OCI-M1 (cell line): ENCODE results near the gene COX20.
A peak's percentile ranks its signal among the peaks of the same experiment; 100 is the strongest.

Experiments used
- DNase-seq: peaks from one replicate; lab custom pipeline; 2025; lab: John Stamatoyannopoulos, UW

The COX20 gene

GRCh38 chr1:244851546-244852231 is 16.2 kb downstream of the COX20 start:
- no peak for DNase-seq

DNA sequence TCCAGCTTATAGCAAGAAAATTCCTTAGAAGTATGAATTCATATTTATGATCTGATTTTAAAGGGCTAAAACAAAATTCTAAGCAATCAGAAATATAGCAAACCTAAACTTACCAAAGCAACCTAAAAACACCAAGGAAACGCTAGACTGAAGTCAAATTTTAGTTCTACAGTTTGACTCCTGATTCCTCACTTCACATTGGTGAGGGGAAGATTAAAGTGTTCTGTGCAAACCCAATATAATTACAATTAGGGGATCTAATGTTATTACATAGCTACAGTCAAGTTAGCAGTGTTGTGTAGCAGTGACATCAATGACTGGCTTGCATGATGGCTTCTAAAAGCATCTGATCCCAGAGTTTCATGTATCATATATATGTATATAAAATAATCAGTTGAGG is 17.2 kb downstream of the COX20 start:
- DNase-seq, result no peak

DNA sequence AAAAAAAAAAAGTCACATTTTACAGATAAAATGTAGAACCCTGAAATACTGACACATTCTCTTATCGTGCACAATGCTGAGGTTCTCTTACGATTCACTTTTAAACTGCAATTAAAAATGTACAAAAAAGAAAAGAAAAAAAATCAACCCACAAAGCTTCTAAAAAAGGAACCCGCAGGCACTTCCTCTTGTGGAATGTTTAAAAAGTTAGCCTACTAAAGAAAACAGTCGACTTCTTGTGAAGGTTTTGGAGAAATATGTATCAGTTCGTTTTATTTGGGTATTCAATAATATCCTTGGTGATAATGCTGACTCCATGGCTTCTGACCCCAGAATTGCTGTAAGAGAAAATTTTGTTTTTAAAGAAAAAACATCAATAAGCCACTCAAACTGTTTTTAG is 18.7 kb downstream of the COX20 start:
- no peak for DNase-seq

DNA sequence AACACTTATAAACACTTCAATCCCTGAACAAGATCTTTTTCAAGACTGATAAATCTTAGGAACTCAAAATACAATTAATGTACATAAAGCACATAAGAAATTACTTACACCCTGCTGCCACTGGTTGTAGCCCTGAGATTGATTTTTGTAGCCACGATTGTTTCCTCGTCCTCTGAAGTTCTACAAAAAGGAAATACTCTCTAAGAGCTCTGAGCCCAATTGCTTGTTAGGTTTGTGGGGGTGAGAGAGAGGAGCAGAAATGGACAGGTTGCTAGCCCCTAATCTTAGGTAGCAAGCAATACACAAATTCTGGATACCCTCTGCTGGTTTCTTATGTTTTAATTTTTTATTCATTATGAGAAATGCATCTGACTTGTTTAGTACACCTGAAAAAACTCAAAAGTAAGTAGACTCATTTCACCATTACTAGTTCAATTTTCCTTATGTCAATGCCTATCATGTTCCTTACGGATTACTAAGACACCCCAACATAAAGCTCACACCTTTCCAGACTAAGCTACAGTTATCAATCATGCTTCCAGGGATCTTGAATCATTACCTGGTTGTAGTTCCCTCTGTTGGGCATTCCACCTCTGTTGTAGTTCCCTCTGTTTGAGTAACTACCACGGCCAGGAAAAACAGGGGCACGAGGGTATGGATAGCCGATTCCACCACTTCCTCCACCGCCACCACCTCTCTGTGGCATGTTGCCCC is 19.6 kb downstream of the COX20 start:
- no peak for DNase-seq

DNA sequence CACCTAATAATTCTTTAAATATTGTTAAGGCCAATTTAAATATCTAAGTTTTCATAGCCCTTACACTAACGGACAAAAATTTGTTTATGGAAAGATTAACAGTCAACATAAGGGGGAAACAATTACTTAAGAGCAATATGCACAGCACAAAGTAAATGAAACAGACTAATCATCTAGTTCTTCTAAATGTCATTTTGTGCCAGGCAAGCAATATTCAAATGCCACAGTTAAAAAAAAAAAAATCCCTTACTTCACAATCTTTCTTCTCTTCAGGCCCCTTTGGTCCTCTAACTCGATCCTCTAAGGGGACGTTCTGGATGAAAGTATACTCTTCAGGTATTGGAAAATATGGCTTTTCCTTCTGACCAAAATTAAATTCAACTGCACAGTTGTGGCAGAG is 22.3 kb downstream of the COX20 start:
- no peak for DNase-seq

DNA sequence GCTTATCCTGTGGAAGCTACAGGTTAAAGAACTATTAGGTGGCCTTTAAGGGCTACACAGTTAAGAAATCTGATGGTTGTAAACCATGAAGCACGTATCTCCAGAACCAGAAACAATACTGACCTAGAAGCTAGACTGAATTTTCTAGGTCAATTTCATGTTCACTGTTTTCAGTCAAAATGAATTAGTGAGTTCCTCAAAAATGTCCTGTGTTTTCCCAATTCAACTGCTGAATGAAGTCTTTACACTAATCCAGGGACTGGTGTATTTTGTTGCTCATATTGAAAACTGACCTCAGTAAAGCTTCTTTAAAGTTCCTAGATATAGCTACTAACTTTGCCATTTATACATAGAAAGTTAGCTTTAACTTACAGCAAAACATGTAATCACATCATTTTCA is 22.9 kb downstream of the COX20 start:
- DNase-seq, result no peak

GRCh38 chr1:244860078-244860477 is 24.6 kb downstream of the COX20 start:
- no peak for DNase-seq

DNA sequence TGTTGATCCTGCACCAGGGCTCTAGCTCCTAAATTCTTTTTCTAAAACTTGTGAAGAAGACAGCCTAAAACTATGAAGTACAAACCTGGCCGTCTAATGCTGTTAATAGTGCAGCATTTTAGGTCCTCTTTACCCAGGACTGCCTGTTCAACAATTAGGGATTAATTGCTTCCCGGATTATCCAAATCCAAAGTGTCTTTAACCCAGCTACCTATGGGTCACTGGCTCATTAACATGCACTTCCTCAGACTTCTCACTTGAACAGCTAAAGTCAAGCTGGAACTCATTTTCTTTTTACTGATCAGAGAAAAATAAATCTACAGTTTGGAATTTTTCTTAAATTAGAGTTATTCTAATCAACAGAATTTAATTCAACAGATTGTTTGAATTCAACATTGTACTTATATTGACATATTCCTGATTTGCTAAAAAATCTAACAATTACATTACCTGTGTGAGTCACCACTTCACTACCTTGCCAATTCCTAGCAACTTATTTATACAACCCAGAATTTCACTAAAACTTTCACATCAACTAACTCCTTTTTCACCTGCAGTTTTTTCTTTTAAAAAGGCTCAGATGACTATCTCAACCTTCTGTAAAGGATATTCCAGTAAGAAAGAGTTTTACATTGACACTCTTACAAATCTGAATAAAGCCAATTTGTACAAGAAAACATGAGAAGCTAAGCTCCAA is 25.6 kb downstream of the COX20 start:
- DNase-seq, result no peak

DNA sequence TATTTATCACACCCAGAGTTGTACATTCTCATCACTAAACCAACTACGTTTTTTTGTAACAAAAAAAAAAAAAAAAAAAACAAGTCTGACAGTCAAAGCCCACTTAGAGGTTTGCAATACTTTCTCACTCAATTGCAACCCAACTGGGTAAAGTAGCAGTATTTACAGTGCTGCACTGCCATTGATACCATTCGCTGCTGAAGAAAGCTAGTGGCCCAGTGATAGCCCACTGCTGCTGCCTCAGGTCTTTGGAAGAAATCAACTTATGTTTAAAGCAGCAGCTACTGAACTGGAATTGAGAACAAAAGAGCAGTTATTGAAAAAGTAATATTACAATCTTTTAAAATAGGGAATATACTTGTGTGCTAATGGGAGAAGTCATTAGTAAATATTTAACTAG is 26.2 kb downstream of the COX20 start:
- DNase-seq, result peak; percentile 30

DNA sequence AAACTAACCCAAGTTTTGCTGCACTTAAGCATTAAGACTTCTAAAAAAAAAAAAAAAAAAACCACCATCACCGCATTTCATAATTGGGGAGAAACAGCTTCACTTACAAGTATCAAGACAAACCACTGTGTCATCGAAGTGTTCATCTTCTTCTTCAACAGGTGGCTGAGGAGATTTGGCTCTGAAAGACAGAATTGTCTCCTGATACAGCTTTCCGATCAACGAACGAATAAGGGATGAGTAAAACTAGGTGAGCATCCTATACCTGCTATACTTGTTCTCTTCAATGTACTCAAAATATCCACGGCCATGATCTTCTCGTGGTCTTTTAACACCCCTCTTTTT is 26.9 kb downstream of the COX20 start:
- DNase-seq, result peak; percentile 65

DNA sequence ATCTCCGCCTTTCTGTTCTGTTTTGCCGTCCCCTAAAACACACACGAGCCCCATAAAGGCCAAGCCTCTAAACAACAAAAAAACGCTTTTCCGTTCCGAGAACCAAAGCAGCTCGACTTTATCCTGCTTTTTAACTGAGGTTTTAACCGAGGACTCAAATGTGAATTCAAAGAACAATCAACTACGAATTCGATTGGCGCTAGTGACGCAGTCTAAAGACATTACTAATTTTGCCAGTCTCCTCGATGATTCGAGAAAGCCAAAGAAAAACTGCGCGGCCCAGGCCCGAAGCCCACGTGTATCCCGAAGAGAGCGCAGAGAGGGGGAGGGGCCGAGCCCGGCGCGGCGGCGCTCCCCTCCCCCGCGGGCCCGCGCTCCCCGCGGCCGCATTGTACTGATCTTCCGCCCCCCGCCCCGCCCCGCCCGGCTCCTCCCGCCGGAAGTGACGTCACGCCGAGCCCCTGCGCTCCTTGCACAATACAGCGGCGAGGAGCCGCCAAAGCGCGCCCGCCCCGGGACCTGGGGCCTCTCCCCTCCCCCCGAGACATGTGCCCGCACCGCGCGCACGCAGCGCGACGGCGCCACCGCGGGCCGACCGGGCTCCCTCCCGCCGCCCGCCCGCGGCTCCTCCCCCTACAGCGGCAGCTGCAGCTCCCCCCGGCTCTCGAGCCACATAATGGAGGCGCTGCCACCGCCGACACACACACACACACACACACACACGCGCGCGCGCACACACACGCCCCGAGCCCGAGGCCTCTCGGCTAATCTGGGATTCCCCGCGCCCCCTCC is 27.4 kb downstream of the COX20 start:
- DNase-seq, result peak; percentile 96

DNA sequence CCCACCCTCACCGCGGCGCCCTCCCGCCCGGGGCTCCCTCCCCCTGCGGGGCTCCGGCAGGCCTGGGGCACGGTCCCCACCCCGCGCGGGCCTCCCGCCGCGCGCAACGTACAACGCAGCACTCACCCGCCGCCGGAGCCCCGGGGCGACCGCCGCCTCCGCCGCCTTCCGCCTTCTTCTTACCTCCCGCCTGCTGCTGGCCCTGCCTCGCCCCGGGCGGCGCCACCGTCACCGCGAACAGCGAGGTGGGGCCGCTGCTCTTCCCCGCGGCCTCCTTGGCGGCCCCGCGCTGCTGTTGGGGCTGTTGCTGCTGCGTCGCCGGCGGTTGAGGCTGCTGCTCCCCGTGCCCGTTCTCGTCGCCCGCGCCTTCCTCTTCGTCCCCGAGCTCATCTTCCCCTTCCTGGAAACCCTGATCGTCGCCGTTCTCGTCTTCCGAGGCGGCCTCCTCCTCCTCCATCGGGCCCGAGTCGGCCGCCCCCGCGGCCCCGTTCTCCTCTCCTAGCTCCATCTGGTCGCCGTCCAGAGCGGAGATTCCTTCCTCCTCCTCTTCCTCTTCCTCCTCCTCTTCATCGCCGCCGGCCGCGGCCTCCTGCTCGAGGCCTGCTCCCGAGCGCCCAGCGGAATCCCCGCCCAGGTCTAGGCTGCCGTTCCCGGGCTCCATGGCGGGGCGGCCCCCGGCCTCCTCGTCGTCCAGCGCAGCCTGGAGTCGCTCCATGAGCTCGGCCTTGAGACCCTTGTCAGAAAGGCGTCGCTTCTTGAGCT is 28.2 kb downstream of the COX20 start:
- DNase-seq, result no peak

DNA sequence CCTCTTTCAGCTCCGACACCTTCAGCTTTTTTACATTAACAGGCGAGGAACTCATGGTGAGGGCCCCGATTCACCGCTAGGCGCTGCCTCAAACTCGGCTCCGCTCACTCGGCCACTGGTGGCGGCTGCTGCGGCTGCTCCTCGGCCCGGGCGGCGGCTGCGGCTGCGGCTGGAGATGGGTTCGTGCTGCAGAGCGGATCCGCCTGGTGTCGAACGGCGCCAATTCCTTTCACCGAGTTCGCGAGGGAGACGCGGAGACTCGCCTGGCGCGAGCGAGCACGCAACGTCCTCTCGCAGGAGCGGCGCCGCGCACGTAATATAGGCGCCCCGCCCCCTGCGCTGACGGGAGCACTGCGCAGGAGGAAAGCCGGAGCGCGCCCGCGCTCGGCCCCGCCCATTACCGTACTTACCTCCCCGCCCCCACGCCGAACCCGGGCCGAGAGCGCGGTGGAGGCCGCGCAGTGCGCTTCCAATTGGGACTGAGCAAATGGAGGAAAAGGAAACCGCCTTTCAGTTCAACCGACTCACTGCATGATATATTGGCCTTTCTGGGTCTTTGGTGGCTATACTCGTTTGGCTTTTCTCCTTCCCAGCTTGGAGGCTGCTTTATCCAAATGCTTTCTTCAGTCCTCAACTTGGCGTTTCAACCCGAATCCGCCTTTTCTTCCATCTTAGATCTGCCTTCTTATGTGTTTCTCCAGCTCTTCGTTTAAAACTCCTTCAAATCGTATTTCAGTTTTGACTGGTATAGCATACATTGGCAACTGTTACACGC is 29.0 kb downstream of the COX20 start, which contains the start of gene HNRNPU:
Gene HNRNPU (minus strand): TSS at position 291 of the 775 bp plus-strand sequence. CDS start 236 bp downstream, at position 55.
- DNase-seq, result peak; percentile 99

- DNase-seq, result peak; percentile 92
Observed at GRCh38 chr1:244865028-244865371, 29.5 kb downstream of the COX20 start.

DNA sequence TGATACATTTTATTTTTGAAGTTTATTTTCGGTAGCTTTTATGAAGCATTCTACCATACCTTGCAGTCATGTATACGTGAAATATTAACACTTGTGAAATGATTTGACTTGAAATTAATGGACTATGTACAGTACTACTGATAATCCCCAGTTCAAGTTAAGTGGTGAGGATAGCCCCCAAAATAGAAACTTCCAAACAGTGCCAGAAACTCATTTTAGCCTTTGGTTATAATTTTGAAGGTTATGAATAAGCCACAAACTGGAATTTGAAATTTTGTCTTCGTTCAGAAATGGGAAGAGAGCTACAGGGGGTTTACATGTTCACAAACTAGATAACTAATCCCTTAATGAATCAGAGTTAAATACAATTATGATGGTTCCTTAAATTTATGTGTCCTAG is 30.4 kb downstream of the COX20 start:
- DNase-seq, result peak; percentile 60

- DNase-seq, result no peak
Observed at GRCh38 chr1:244866355-244866754, 30.9 kb downstream of the COX20 start.

DNA sequence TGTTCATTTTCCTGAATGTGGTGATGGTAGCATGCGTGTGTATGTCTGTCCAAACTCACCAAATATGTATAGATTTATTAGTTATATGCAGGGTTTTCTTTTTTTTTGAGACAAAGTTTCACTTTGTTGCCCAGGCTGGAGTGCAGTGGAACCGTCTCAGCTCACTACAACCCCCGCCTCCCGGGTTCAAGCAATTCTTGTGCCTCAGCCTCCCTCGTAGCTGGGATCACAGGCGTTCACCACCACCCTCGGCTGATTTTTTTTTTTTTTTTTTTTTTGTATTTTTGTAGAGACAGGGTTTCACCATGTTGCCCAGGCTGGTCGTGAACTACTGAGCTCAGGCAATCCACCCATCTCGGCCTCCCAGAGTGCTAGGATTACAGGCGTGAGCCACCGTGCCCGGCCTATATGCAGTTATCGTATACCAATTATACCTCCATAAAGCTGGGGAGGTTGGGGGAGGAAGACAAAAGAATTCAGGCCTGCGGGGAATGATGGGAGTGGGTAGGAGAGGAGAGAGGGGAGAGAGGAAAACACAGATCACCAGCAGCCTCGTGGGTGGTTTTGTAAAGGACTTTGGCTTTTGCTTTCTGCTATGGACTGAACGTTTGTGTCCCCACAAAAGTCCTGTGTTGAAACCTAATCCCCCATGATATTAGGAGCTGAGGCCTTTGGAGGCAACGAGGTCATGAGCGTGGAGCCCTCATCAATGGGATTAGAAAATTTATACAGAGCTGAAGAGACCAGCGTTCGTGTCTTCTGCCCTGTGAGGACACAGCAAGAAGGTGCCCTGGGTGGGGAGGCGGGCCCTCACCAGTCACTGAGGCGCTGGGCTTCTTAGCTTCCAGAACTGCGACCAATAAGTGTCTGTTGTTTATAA is 33.3 kb downstream of the COX20 start:
- DNase-seq, result no peak

- DNase-seq, result no peak
Observed at GRCh38 chr1:244869364-244869827, 33.9 kb downstream of the COX20 start.

DNA sequence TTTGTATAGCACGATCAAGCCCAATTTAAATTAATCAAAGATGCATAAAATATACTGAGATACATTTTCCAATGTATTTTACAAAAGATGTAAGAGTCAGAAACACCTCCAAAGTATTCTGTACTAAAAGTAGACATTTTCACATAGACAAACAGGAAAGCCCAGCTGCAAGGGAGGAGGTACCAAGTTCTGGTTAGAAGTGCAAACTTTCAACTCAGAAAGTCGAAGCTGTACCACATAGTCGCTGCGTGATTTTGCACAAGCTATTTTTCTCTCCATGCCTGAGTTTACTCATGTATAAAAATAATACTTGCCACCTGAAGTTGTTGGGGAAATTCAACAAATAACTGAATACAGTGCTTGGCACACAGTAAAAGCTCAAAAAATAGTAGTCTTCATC is 34.5 kb downstream of the COX20 start:
- no peak for DNase-seq
